Jurkat, Clone E6-1 (cell line): ENCODE measurements around the gene CYTH1.
"Not testable (repeated sequence)": the region's sequence is repeated elsewhere in the genome, so short reads cannot be mapped to it uniquely, and the experiment has no call there.

ENCODE experiments used
- DNase-seq: peaks from one replicate; pipeline ENCODE4 v3.0.0-alpha.2; 2011; ENCODE audit warnings: low read depth, low spot score
- H3K4me3 ChIP-seq: 2 replicates; pipeline ENCODE4 v1.5.1; 2011; ENCODE audit warnings: mild to moderate bottlenecking, low read length, control low read depth, moderate library complexity

The CYTH1 gene

GRCh38 chr17:78682363-78682762, 99.7 kb downstream of the CYTH1 start:
- no peak overlapping the region for H3K4me3 ChIP-seq
- DNase-seq, result no peak

GRCh38 chr17:78680436-78680835, 101.6 kb downstream of the CYTH1 start:
- no peak for DNase-seq
- H3K4me3 ChIP-seq, result no peak overlapping the region

GRCh38 chr17:78679495-78680395, 102.3 kb downstream of the CYTH1 start:
- H3K4me3 ChIP-seq, result no peak overlapping the region
- no peak for DNase-seq

- DNase-seq, result no peak
- no peak overlapping the region for H3K4me3 ChIP-seq
Observed at GRCh38 chr17:78678711-78679110, 103.4 kb downstream of the CYTH1 start.

GRCh38 chr17:78678222-78678557, 103.9 kb downstream of the CYTH1 start:
- no peak overlapping the region for H3K4me3 ChIP-seq
- no peak for DNase-seq

- DNase-seq, result no peak
- H3K4me3 ChIP-seq, result no peak overlapping the region
Observed at GRCh38 chr17:78677303-78678221, 104.5 kb downstream of the CYTH1 start.

GRCh38 chr17:78676412-78677302, 105.4 kb downstream of the CYTH1 start:
- H3K4me3 ChIP-seq, result no peak overlapping the region
- DNase-seq, result no peak

GRCh38 chr17:78675836-78676235, 106.2 kb downstream of the CYTH1 start:
- H3K4me3 ChIP-seq, result no peak overlapping the region
- DNase-seq, result no peak

- DNase-seq, result no peak
- no peak overlapping the region for H3K4me3 ChIP-seq
Observed at GRCh38 chr17:78675316-78675616, 106.8 kb downstream of the CYTH1 start.

- no peak for DNase-seq
- no peak overlapping the region for H3K4me3 ChIP-seq
Observed at GRCh38 chr17:78674595-78675315, 107.3 kb downstream of the CYTH1 start.

GRCh38 chr17:78674156-78674555, 107.9 kb downstream of the CYTH1 start:
- DNase-seq, result no peak
- H3K4me3 ChIP-seq, result no peak overlapping the region

- no peak for DNase-seq
- H3K4me3 ChIP-seq, result no peak overlapping the region
Observed at GRCh38 chr17:78673395-78673794, 108.7 kb downstream of the CYTH1 start.

- no peak for DNase-seq
- no peak overlapping the region for H3K4me3 ChIP-seq
Observed at GRCh38 chr17:78672871-78673371, 109.2 kb downstream of the CYTH1 start.

- H3K4me3 ChIP-seq, result no peak overlapping the region
- no peak for DNase-seq
Observed at GRCh38 chr17:78672005-78672404, 110.1 kb downstream of the CYTH1 start.

GRCh38 chr17:78671726-78672001, 110.4 kb downstream of the CYTH1 start:
- H3K4me3 ChIP-seq, DNase-seq: not testable (repeated sequence)

- no peak overlapping the region for H3K4me3 ChIP-seq
- no peak for DNase-seq
Observed at GRCh38 chr17:78670850-78671725, 111.0 kb downstream of the CYTH1 start.

- DNase-seq, result no peak
- H3K4me3 ChIP-seq, result no peak overlapping the region
Observed at GRCh38 chr17:78669975-78670518, 112.0 kb downstream of the CYTH1 start.
